ENCODE measurements around the gene SLC9A3.

Gene SLC9A3

DNA sequence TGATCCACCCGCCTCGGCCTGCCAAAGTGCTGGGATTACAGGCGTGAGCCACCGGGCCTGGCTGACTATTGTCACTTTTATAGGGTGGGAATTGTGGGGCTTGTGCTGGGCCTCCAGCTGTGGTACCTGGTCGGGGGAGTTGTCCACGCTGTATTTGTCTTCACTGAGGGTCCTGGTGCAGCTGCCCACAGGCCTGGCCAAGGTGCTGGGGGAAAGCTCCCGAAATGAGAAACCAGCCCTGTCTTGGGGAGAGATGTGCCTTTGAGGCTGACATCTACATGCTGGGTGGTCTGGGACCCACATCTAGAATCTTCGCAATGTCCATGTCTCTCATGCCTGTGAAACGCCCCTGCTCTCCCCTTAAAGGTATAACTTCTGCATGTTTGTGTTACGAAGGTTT lies 78.7 kb downstream of the SLC9A3 start:
- Histone ChIP-seq H4K20me1 (ENCODE audit: insufficient read depth) (no peaks in the 10 kb centered on the region), H3K36me3 (ENCODE audit: insufficient read depth) (peaks cover 2% of the 10 kb centered on the region; the same call in 1 of the 2 replicates), H3K27me3 (ENCODE audit: insufficient read depth, low read depth) (no peaks in the 10 kb centered on the region), H3K4me3 (IDR thresholded peaks at IDR 0.05; ENCODE audit: insufficient read depth, low read depth, low read length) (no peak overlapping the region), H2AFZ (ENCODE audit: low read depth) (no peak overlapping the region), H3K9ac (no peak overlapping the region), H3K79me2 (ENCODE audit: insufficient read depth, low read depth) (peaks cover 20% of the 10 kb centered on the region), H3K27ac (no peak overlapping the region), H3K4me1 (ENCODE audit: low read depth, poor library complexity, severe bottlenecking) (peaks cover 17% of the 10 kb centered on the region), H3K4me2 (no peak overlapping the region)
- TF ChIP-seq, protein P1, sequence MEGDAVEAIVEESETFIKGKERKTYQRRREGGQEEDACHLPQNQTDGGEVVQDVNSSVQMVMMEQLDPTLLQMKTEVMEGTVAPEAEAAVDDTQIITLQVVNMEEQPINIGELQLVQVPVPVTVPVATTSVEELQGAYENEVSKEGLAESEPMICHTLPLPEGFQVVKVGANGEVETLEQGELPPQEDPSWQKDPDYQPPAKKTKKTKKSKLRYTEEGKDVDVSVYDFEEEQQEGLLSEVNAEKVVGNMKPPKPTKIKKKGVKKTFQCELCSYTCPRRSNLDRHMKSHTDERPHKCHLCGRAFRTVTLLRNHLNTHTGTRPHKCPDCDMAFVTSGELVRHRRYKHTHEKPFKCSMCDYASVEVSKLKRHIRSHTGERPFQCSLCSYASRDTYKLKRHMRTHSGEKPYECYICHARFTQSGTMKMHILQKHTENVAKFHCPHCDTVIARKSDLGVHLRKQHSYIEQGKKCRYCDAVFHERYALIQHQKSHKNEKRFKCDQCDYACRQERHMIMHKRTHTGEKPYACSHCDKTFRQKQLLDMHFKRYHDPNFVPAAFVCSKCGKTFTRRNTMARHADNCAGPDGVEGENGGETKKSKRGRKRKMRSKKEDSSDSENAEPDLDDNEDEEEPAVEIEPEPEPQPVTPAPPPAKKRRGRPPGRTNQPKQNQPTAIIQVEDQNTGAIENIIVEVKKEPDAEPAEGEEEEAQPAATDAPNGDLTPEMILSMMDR (conservative IDR thresholded peaks at IDR 0.05; ENCODE audit: low read depth, low read length): no peak

DNA sequence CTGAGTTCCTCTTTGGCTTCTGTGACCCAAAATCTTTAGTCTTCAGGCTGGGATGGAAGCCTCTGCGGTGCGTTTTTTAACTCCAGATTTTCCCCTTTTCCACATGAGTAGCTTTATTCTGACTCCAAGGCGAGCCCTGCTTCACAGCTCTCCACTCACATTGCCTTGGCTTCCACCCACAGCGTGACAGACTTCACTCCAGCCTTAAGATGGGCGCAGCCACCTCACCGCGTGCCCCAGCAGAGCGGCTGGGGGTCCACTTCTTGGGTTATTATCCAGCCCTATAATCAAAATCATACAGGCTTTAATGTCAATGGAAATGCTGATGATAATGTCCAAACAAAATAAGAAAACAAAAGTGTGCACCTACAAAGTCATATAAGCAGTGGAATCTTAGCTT lies 80.0 kb downstream of the SLC9A3 start:
- peaks cover 17% of the 10 kb centered on the region for H3K4me1 ChIP-seq (ENCODE audit: low read depth, poor library complexity, severe bottlenecking)
- TF ChIP-seq, protein P1 (conservative IDR thresholded peaks at IDR 0.05; ENCODE audit: low read depth, low read length): no peak
- H3K4me2 ChIP-seq: peak overlapping the region; percentile 98
- no peak overlapping the region for H3K9ac ChIP-seq
- no peak overlapping the region for H3K4me3 ChIP-seq (IDR thresholded peaks at IDR 0.05; ENCODE audit: insufficient read depth, low read depth, low read length)
- H3K27ac ChIP-seq: no peak overlapping the region
- H2AFZ ChIP-seq (ENCODE audit: low read depth): no peak overlapping the region
- H3K79me2 ChIP-seq (ENCODE audit: insufficient read depth, low read depth): peaks cover 20% of the 10 kb centered on the region
- no peaks in the 10 kb centered on the region for H3K27me3 ChIP-seq (ENCODE audit: insufficient read depth, low read depth)
- H4K20me1 ChIP-seq (ENCODE audit: insufficient read depth): no peaks in the 10 kb centered on the region
- no peaks in the 10 kb centered on the region; the same call in 1 of the 2 replicates for H3K36me3 ChIP-seq (ENCODE audit: insufficient read depth)

DNA sequence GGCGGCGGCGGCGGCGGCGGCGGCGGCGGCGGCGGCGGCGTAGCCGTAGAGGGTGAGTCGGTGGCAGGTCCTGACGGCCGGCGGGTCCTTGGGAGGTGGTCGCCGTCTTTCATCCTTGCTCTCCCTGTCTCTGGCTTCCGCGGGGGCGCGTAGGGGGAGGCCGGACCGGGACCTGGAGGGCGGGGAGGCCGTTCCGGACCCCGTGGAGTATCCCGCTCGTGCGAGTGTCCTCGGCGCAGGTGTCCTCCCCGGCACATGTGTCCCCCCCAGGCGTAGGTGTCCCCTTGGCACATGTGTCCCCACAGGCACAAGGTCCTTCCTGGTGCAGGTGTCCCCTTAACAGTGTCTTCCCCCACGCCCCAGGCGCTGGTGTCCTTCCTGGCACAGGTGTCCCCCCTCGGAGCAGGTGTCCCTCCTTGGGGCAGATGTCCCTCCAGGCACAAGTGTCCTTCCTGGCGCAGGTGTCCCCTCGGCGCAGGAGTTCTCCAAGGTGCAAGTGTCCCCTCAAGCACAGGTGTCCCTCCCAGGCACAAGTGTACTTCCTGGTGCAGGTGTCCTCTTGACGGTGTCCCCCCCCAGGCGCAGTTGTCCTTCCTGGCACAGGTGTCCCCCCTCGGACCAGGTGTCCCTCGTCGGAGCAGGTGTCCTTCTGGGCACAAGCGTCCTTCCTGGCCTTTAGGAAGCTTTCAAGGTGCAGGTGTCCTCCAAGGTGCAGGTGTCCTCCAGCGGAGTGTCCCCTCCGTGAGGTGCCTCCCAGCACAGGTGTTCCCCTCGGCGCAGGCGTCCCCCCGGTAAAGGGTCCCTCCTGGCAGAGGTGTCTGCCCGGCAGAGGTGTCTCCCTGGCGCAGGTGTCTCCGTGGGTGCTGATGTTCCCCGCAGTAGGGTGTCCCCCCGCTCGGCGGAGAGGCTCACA lies 80.8 kb downstream of the SLC9A3 start:
- Histone ChIP-seq H3K27ac (no peak overlapping the region), H2AFZ (ENCODE audit: low read depth) (peak overlapping the region; percentile 32; the same call in 1 of the 2 replicates)

DNA sequence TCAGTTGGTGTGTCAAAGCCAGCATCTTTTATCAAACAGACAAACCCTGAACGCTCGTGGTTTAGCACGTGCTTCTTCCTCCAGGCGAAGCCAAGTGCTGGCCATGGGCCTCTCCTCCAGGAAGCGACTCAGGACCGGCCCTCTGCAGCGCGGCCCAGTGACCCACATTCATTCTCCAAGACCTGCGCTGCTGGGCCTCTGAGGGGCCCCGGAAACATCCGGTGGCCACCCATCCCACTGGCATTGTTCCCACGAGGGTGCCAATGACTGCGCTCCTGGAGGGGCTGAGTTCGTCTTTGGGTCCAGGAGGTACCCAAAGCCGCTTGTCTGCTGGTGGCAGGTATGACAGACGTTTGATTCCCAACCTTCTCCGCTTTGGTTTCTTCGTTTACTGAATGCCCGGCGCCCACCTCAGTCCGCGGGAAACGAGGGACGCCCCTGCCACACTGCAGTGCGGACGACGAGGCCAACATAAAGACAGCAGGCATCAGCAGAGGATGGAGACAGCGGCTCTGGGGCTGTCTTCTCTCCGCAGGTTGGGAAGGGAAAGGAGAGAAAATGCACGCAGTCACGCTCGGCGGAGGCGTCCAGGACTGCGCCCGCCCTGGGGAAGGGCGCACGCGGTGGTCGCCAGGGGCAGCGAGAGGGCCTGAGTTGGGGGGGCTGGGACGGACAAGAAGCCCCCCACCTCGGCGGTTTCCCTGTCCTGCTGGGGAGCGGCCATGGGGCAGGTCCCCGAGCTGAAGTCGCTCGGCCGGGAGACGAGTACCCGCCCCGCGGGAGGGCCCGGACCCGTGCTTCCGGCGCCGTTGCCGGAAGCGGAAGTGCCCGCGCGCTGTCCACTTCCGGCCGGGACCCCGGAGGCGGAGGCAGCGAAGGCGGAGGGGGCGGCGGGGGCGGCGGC lies 81.7 kb downstream of the SLC9A3 start, which contains the start of gene EXOC3:
Gene EXOC3 (plus strand): TSS at position 842 of the 904 bp plus-strand sequence. CDS start 3,030 bp downstream, outside the sequence.
- peak within 1 kb of the TSS; percentile 73 for H3K9ac ChIP-seq
- no peak within 1 kb of the TSS for H3K4me3 ChIP-seq (IDR thresholded peaks at IDR 0.05; ENCODE audit: insufficient read depth, low read depth, low read length)
- H3K36me3 ChIP-seq (ENCODE audit: insufficient read depth): no peaks in the 10 kb centered on the region; the same call in 1 of the 2 replicates
- TF ChIP-seq, protein P1 (conservative IDR thresholded peaks at IDR 0.05; ENCODE audit: low read depth, low read length): no peak
- peak within 1 kb of the TSS; percentile 54; the same call in 1 of the 2 replicates for H3K27ac ChIP-seq
- H3K79me2 ChIP-seq (ENCODE audit: insufficient read depth, low read depth): peaks cover 20% of the 10 kb centered on the region
- H3K27me3 ChIP-seq (ENCODE audit: insufficient read depth, low read depth): no peaks in the 10 kb centered on the region
- H4K20me1 ChIP-seq (ENCODE audit: insufficient read depth): no peaks in the 10 kb centered on the region
- H3K4me1 ChIP-seq (ENCODE audit: low read depth, poor library complexity, severe bottlenecking): peaks cover 17% of the 10 kb centered on the region
- H2AFZ ChIP-seq (ENCODE audit: low read depth): peak within 1 kb of the TSS; percentile 47
- peak within 1 kb of the TSS; percentile 98 for H3K4me2 ChIP-seq

More for the DNA sequence above, 80.8 kb downstream of the SLC9A3 start:
- H3K4me3 ChIP-seq (IDR thresholded peaks at IDR 0.05; ENCODE audit: insufficient read depth, low read depth, low read length): no peak overlapping the region
- H3K36me3 ChIP-seq (ENCODE audit: insufficient read depth): no peaks in the 10 kb centered on the region; the same call in 1 of the 2 replicates
- peaks cover 17% of the 10 kb centered on the region for H3K4me1 ChIP-seq (ENCODE audit: low read depth, poor library complexity, severe bottlenecking)
- no peaks in the 10 kb centered on the region for H3K27me3 ChIP-seq (ENCODE audit: insufficient read depth, low read depth)
- H3K4me2 ChIP-seq: peak overlapping the region; percentile 98
- peak overlapping the region; percentile 73 for H3K9ac ChIP-seq
- H4K20me1 ChIP-seq (ENCODE audit: insufficient read depth): no peaks in the 10 kb centered on the region
- H3K79me2 ChIP-seq (ENCODE audit: insufficient read depth, low read depth): peaks cover 20% of the 10 kb centered on the region
- TF ChIP-seq, protein P1 (conservative IDR thresholded peaks at IDR 0.05; ENCODE audit: low read depth, low read length): no peak
